ENCODE measurements around the gene AKNA. TPM values are rescaled to one million over a fixed set of nuclear protein-coding genes. Genes with fewer than 3 reads are reported as not detected.
"Not testable (repeated sequence)": the region's sequence is repeated elsewhere in the genome, so short reads cannot be mapped to it uniquely, and the experiment has no call there.

AKNA gene
- total RNA-seq, 2 experiments from 2014 or later = 300 to 364 TPM

- H3K4me1 Mint-ChIP-seq; H3K27me3 Mint-ChIP-seq; H3K9me3 Mint-ChIP-seq; CTCF ChIA-PET; H3K4me3 Mint-ChIP-seq; POLR2A ChIA-PET; H3K36me3 Mint-ChIP-seq (ENCODE audit: low read depth); H3K27ac Mint-ChIP-seq; DNase-seq: not testable (repeated sequence)
Measured at GRCh38 chr9:114324965-114325364, 62.8 kb downstream of the AKNA start.

- no peak overlapping the region for H3K27ac Mint-ChIP-seq
- no peaks in the 10 kb centered on the region for H3K27me3 Mint-ChIP-seq
- POLR2A ChIA-PET = no interaction called here
- CTCF ChIA-PET = no interaction called here
- H3K36me3 Mint-ChIP-seq (ENCODE audit: low read depth) = no peaks in the 10 kb centered on the region
- H3K9me3 Mint-ChIP-seq = no peaks in the 10 kb centered on the region
- no peaks in the 10 kb centered on the region for H3K4me1 Mint-ChIP-seq
- no peak overlapping the region for H3K4me3 Mint-ChIP-seq
- DNase-seq = no peak
Measured at GRCh38 chr9:114324492-114324891, 63.3 kb downstream of the AKNA start.

GRCh38 chr9:114323849-114324248 lies 63.9 kb downstream of the AKNA start:
- H3K27ac Mint-ChIP-seq; H3K4me1 Mint-ChIP-seq; DNase-seq; H3K36me3 Mint-ChIP-seq (ENCODE audit: low read depth); H3K4me3 Mint-ChIP-seq; H3K9me3 Mint-ChIP-seq; H3K27me3 Mint-ChIP-seq; POLR2A ChIA-PET; CTCF ChIA-PET: not testable (repeated sequence)

GRCh38 chr9:114322831-114323531 lies 64.8 kb downstream of the AKNA start, which contains the start of gene ORM1:
TSS of gene ORM1 (plus strand) at chr9:114323098. CDS start at chr9:114323134, 36 bp downstream.
- H3K4me3 Mint-ChIP-seq; H3K27ac Mint-ChIP-seq; H3K4me1 Mint-ChIP-seq; CTCF ChIA-PET; H3K36me3 Mint-ChIP-seq (ENCODE audit: low read depth); H3K9me3 Mint-ChIP-seq; POLR2A ChIA-PET; DNase-seq; H3K27me3 Mint-ChIP-seq: not testable (repeated sequence)

- POLR2A ChIA-PET; H3K27ac Mint-ChIP-seq; H3K4me3 Mint-ChIP-seq; H3K4me1 Mint-ChIP-seq; DNase-seq; H3K36me3 Mint-ChIP-seq (ENCODE audit: low read depth); H3K9me3 Mint-ChIP-seq; H3K27me3 Mint-ChIP-seq: not testable (repeated sequence)
- CTCF ChIA-PET = interaction anchor here (0.7 to 0.9 kb wide), 2 partner anchors 26 to 300 kb away, joined by 3 to 4 read pairs; no protein-coding TSS in a partner anchor
Measured at GRCh38 chr9:114322160-114322818, 65.5 kb downstream of the AKNA start.

- POLR2A ChIA-PET = no interaction called here
Measured at GRCh38 chr9:114321759-114322158, 66.0 kb downstream of the AKNA start.

GRCh38 chr9:114320710-114321109 lies 67.1 kb downstream of the AKNA start:
- H3K4me3 Mint-ChIP-seq; POLR2A ChIA-PET; DNase-seq; H3K9me3 Mint-ChIP-seq; H3K27ac Mint-ChIP-seq; H3K36me3 Mint-ChIP-seq (ENCODE audit: low read depth); H3K4me1 Mint-ChIP-seq; H3K27me3 Mint-ChIP-seq: not testable (repeated sequence)
- CTCF ChIA-PET = interaction anchor here (0.6 to 1.1 kb wide), 2 partner anchors 17 to 24 kb away, joined by 4 read pairs; no protein-coding TSS in a partner anchor

More at GRCh38 chr9:114321759-114322158, 66.0 kb downstream of the AKNA start:
- H3K4me1 Mint-ChIP-seq = peaks cover 5% of the 10 kb centered on the region
- H3K27me3 Mint-ChIP-seq = no peaks in the 10 kb centered on the region
- CTCF ChIA-PET = interaction anchor here (0.7 to 0.9 kb wide), 2 partner anchors 26 to 301 kb away, joined by 3 to 4 read pairs; no protein-coding TSS in a partner anchor
- no peaks in the 10 kb centered on the region for H3K36me3 Mint-ChIP-seq (ENCODE audit: low read depth)
- H3K27ac Mint-ChIP-seq = no peak overlapping the region
- no peak overlapping the region for H3K4me3 Mint-ChIP-seq
- no peaks in the 10 kb centered on the region for H3K9me3 Mint-ChIP-seq
- no peak for DNase-seq

- ChIA-PET POLR2A (no interaction called here), CTCF (no interaction called here)
- Mint-ChIP-seq H3K36me3 (ENCODE audit: low read depth) (no peaks in the 10 kb centered on the region), H3K4me1 (peaks cover 5% of the 10 kb centered on the region), H3K9me3 (no peaks in the 10 kb centered on the region), H3K4me3 (no peak overlapping the region), H3K27me3 (no peaks in the 10 kb centered on the region), H3K27ac (no peak overlapping the region)
- no peak for DNase-seq
Measured at GRCh38 chr9:114319147-114319546, 68.6 kb downstream of the AKNA start.

GRCh38 chr9:114318416-114318815 lies 69.4 kb downstream of the AKNA start:
- Mint-ChIP-seq H3K4me1 (peaks cover 5% of the 10 kb centered on the region), H3K9me3 (no peaks in the 10 kb centered on the region), H3K4me3 (no peak overlapping the region), H3K27ac (no peak overlapping the region), H3K36me3 (ENCODE audit: low read depth) (no peaks in the 10 kb centered on the region), H3K27me3 (no peaks in the 10 kb centered on the region)
- POLR2A ChIA-PET = no interaction called here
- DNase-seq = no peak
- CTCF ChIA-PET = no interaction called here

GRCh38 chr9:114317665-114318357 lies 70.0 kb downstream of the AKNA start:
- CTCF ChIA-PET = no interaction called here
- Mint-ChIP-seq H3K27ac (no peak overlapping the region), H3K4me1 (peaks cover 5% of the 10 kb centered on the region), H3K36me3 (ENCODE audit: low read depth) (no peaks in the 10 kb centered on the region), H3K9me3 (no peaks in the 10 kb centered on the region), H3K4me3 (no peak overlapping the region), H3K27me3 (no peaks in the 10 kb centered on the region)
- no peak for DNase-seq
- POLR2A ChIA-PET = no interaction called here

GRCh38 chr9:114316605-114317230 lies 71.1 kb downstream of the AKNA start:
- Mint-ChIP-seq H3K4me1 (peaks cover 5% of the 10 kb centered on the region), H3K36me3 (ENCODE audit: low read depth) (no peaks in the 10 kb centered on the region), H3K4me3 (no peak overlapping the region), H3K27me3 (no peaks in the 10 kb centered on the region), H3K27ac (no peak overlapping the region), H3K9me3 (no peaks in the 10 kb centered on the region)
- ChIA-PET POLR2A (no interaction called here), CTCF (no interaction called here)
- DNase-seq = no peak

- no peak overlapping the region for H3K4me3 Mint-ChIP-seq
- no peaks in the 10 kb centered on the region for H3K27me3 Mint-ChIP-seq
- peaks cover 5% of the 10 kb centered on the region for H3K4me1 Mint-ChIP-seq
- no peak for DNase-seq
- ChIA-PET POLR2A (no interaction called here), CTCF (no interaction called here)
- no peaks in the 10 kb centered on the region for H3K9me3 Mint-ChIP-seq
- H3K36me3 Mint-ChIP-seq (ENCODE audit: low read depth) = no peaks in the 10 kb centered on the region
- no peak overlapping the region for H3K27ac Mint-ChIP-seq
Measured at GRCh38 chr9:114315723-114316363, 71.9 kb downstream of the AKNA start.

All from activated CD4-positive, alpha-beta T cell treated with anti-CD3 and anti-CD28 coated beads, Interleukin-2, amount 10 ng/mL, durations not matched to agents 7 days and 5 days (primary cell).